Right hindlimb (tissue), 1 donor: ENCODE measurements around the gene ZXDC.

Source experiments
- DNase-seq: peaks from one replicate; pipeline ENCODE4 v3.0.0-alpha.2; 2018

Gene ZXDC

GRCh38 chr3:126433496-126434263, 42.0 kb downstream of the ZXDC start:
- DNase-seq = no peak

GRCh38 chr3:126433105-126433430, 42.6 kb downstream of the ZXDC start:
- DNase-seq = no peak

GRCh38 chr3:126432361-126433104, 43.2 kb downstream of the ZXDC start:
- DNase-seq = no peak

- DNase-seq = no peak
Measured at GRCh38 chr3:126431103-126431534, 44.6 kb downstream of the ZXDC start.

GRCh38 chr3:126424751-126425150, 50.9 kb downstream of the ZXDC start:
- no peak for DNase-seq

GRCh38 chr3:126424039-126424717, 51.5 kb downstream of the ZXDC start:
- DNase-seq = no peak

- DNase-seq = no peak
Measured at GRCh38 chr3:126423191-126424038, 52.3 kb downstream of the ZXDC start.

GRCh38 chr3:126422571-126423091, 53.1 kb downstream of the ZXDC start:
- no peak for DNase-seq

GRCh38 chr3:126422121-126422520, 53.6 kb downstream of the ZXDC start:
- DNase-seq = no peak

GRCh38 chr3:126421573-126422119, 54.0 kb downstream of the ZXDC start:
- DNase-seq = no peak

- no peak for DNase-seq
Measured at GRCh38 chr3:126419886-126420786, 55.6 kb downstream of the ZXDC start.

GRCh38 chr3:126419151-126419703, 56.5 kb downstream of the ZXDC start:
- DNase-seq = no peak

- DNase-seq = no peak
Measured at GRCh38 chr3:126418661-126419131, 57.0 kb downstream of the ZXDC start.

- no peak for DNase-seq
Measured at GRCh38 chr3:126417981-126418530, 57.6 kb downstream of the ZXDC start.

GRCh38 chr3:126417515-126417914, 58.2 kb downstream of the ZXDC start:
- DNase-seq = no peak

- no peak for DNase-seq
Measured at GRCh38 chr3:126416943-126417342, 58.7 kb downstream of the ZXDC start.

- no peak for DNase-seq
Measured at GRCh38 chr3:126415661-126416591, 59.8 kb downstream of the ZXDC start.

- no peak for DNase-seq
Measured at GRCh38 chr3:126414961-126415660, 60.6 kb downstream of the ZXDC start.

GRCh38 chr3:126414406-126414805, 61.3 kb downstream of the ZXDC start:
- no peak for DNase-seq
